ENCODE data around the gene NOXO1. TPM values are rescaled to one million over a fixed set of nuclear protein-coding genes. Genes with fewer than 3 reads are reported as not detected.
A peak's percentile ranks its signal among the peaks of the same experiment; 100 is the strongest.
"Not testable (repeated sequence)": the region's sequence is repeated elsewhere in the genome, so short reads cannot be mapped to it uniquely, and the experiment has no call there.

NOXO1 gene
- total RNA-seq, 2 donors from 2014 or later, result not detected

GRCh38 chr16:2015947-2016208, 34.6 kb upstream of the NOXO1 start:
- Mint-ChIP-seq H3K9me3 (no peaks in the 10 kb centered on the region), H3K36me3 (no peaks in the 10 kb centered on the region), H3K27ac (no peak overlapping the region)
- ATAC-seq, result no peak
- no peak for DNase-seq (ENCODE audit: low spot score in 2 of 2)

- ATAC-seq (no peak), DNase-seq (ENCODE audit: low spot score in 2 of 2) (no peak)
- H3K9me3 Mint-ChIP-seq, result no peaks in the 10 kb centered on the region
- no peak overlapping the region for H3K27ac Mint-ChIP-seq
- peaks cover 1% of the 10 kb centered on the region in 2 donors for H3K36me3 Mint-ChIP-seq
Measured at GRCh38 chr16:2015117-2015946, 34.1 kb upstream of the NOXO1 start.

- Mint-ChIP-seq H3K9me3 (no peaks in the 10 kb centered on the region), H3K36me3 (peaks cover 11 to 12% of the 10 kb centered on the region in 2 donors), H3K27ac (no peak overlapping the region)
- ATAC-seq, result no peak
- no peak for DNase-seq (ENCODE audit: low spot score in 2 of 2)
Measured at GRCh38 chr16:2013527-2013926, 32.3 kb upstream of the NOXO1 start.

GRCh38 chr16:2011726-2012125, 30.5 kb upstream of the NOXO1 start:
- not testable (repeated sequence) for ATAC-seq; DNase-seq (ENCODE audit: low spot score in 2 of 2); H3K27ac Mint-ChIP-seq; H3K9me3 Mint-ChIP-seq
- peaks cover 22 to 24% of the 10 kb centered on the region in 2 donors for H3K36me3 Mint-ChIP-seq

- peak within 1 kb of the TSS; percentile 92 to 97 for H3K27ac Mint-ChIP-seq
- H3K36me3 Mint-ChIP-seq, result peaks cover 22 to 24% of the 10 kb centered on the region in 2 donors
- DNase-seq (ENCODE audit: low spot score in 2 of 2) (peak; percentile 79 to 82), ATAC-seq (peak; percentile 95 to 96)
- no peaks in the 10 kb centered on the region for H3K9me3 Mint-ChIP-seq
Measured at GRCh38 chr16:2009791-2010510, 28.7 kb upstream of the NOXO1 start, which contains the start of gene ZNF598. Gene ZNF598 (minus strand): TSS chr16:2009821.

- no peaks in the 10 kb centered on the region for H3K9me3 Mint-ChIP-seq
- peak; percentile 13 to 48 for ATAC-seq
- peak overlapping the region; percentile 90 to 97 for H3K27ac Mint-ChIP-seq
- peaks cover 22 to 24% of the 10 kb centered on the region in 2 donors for H3K36me3 Mint-ChIP-seq
- DNase-seq (ENCODE audit: low spot score in 2 of 2), result no peak
Measured at GRCh38 chr16:2009164-2009711, 28.0 kb upstream of the NOXO1 start.

GRCh38 chr16:2008631-2009163, 27.4 kb upstream of the NOXO1 start:
- ATAC-seq (peak in 1 of 2 donors; percentile 47), DNase-seq (ENCODE audit: low spot score in 2 of 2) (no peak)
- Mint-ChIP-seq H3K27ac (peak overlapping the region; percentile 90 to 97), H3K36me3 (peaks cover 22 to 24% of the 10 kb centered on the region in 2 donors), H3K9me3 (no peaks in the 10 kb centered on the region)

GRCh38 chr16:2008009-2008526, 26.8 kb upstream of the NOXO1 start:
- DNase-seq (ENCODE audit: low spot score in 2 of 2) (no peak), ATAC-seq (peak in 1 of 2 donors; percentile 13)
- Mint-ChIP-seq H3K27ac (peak overlapping the region; percentile 90 to 97), H3K9me3 (no peaks in the 10 kb centered on the region), H3K36me3 (peaks cover 22 to 24% of the 10 kb centered on the region in 2 donors)

GRCh38 chr16:2007081-2007836, 26.0 kb upstream of the NOXO1 start:
- DNase-seq (ENCODE audit: low spot score in 2 of 2), result no peak
- H3K27ac Mint-ChIP-seq, result peak overlapping the region; percentile 89 to 90
- no peak for ATAC-seq
- H3K36me3 Mint-ChIP-seq, result peaks cover 22 to 24% of the 10 kb centered on the region in 2 donors
- H3K9me3 Mint-ChIP-seq, result no peaks in the 10 kb centered on the region

GRCh38 chr16:2006317-2006716, 25.0 kb upstream of the NOXO1 start:
- no peak for DNase-seq (ENCODE audit: low spot score in 2 of 2)
- Mint-ChIP-seq H3K36me3 (peaks cover 22 to 24% of the 10 kb centered on the region in 2 donors), H3K9me3 (no peaks in the 10 kb centered on the region), H3K27ac (no peak overlapping the region)
- ATAC-seq, result no peak

GRCh38 chr16:2005646-2006045, 24.4 kb upstream of the NOXO1 start:
- DNase-seq (ENCODE audit: low spot score in 2 of 2), result no peak
- H3K27ac Mint-ChIP-seq, result peak overlapping the region; percentile 29 to 56
- no peaks in the 10 kb centered on the region for H3K9me3 Mint-ChIP-seq
- H3K36me3 Mint-ChIP-seq, result peaks cover 22 to 24% of the 10 kb centered on the region in 2 donors
- ATAC-seq, result no peak

- Mint-ChIP-seq H3K9me3 (no peaks in the 10 kb centered on the region), H3K27ac (peak overlapping the region in 1 of 2 donors; percentile 56), H3K36me3 (peaks cover 17 to 19% of the 10 kb centered on the region in 2 donors)
- no peak for ATAC-seq
- DNase-seq (ENCODE audit: low spot score in 2 of 2), result no peak
Measured at GRCh38 chr16:2004795-2005517, 23.7 kb upstream of the NOXO1 start.

- DNase-seq (ENCODE audit: low spot score in 2 of 2) (peak in 1 of 2 donors; percentile 98), ATAC-seq (peak; percentile 73 to 94)
- H3K36me3 Mint-ChIP-seq, result peaks cover 17% of the 10 kb centered on the region in 2 donors
- peak overlapping the region in 1 of 2 donors; percentile 48 for H3K27ac Mint-ChIP-seq
- H3K9me3 Mint-ChIP-seq, result no peaks in the 10 kb centered on the region
Measured at GRCh38 chr16:2003827-2004641, 22.8 kb upstream of the NOXO1 start.

- H3K9me3 Mint-ChIP-seq, result no peaks in the 10 kb centered on the region
- no peak overlapping the region for H3K27ac Mint-ChIP-seq
- DNase-seq (ENCODE audit: low spot score in 2 of 2) (no peak), ATAC-seq (no peak)
- H3K36me3 Mint-ChIP-seq, result peaks cover 10 to 11% of the 10 kb centered on the region in 2 donors
Measured at GRCh38 chr16:2003231-2003826, 22.1 kb upstream of the NOXO1 start.
